ENCODE data around the gene SUFU. TPM values are rescaled to one million over a fixed set of nuclear protein-coding genes. Genes with fewer than 3 reads are reported as not detected.

SUFU gene
- total and polyA plus RNA-seq, 2 experiments from 2014 or later, result 2.8 to 5.6 TPM

DNA sequence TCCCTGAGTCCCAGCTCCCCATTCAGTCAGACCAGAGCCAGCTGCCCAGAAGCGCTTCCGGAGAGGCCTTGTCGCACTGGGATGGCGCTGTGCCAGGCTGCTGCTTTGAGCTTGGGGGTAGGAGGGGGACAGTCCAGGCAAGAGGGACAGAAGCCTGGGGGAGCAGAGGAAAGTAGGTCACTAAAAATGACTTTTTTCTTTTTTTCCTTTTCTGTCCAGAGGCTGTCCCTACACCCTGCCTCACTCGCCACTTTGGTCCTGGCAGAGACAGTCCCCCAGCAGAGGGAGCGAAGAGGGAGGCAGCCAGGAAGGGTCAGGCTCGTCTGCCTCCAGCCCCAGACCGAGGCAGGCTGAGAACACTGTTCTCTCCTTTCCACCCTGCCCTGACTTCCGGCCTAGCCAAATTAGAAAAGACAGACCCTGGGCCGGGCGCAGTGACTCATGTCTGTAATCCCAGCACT lies 124.7 kb downstream of the SUFU start (continued):
- TF ChIP-seq, protein P1, sequence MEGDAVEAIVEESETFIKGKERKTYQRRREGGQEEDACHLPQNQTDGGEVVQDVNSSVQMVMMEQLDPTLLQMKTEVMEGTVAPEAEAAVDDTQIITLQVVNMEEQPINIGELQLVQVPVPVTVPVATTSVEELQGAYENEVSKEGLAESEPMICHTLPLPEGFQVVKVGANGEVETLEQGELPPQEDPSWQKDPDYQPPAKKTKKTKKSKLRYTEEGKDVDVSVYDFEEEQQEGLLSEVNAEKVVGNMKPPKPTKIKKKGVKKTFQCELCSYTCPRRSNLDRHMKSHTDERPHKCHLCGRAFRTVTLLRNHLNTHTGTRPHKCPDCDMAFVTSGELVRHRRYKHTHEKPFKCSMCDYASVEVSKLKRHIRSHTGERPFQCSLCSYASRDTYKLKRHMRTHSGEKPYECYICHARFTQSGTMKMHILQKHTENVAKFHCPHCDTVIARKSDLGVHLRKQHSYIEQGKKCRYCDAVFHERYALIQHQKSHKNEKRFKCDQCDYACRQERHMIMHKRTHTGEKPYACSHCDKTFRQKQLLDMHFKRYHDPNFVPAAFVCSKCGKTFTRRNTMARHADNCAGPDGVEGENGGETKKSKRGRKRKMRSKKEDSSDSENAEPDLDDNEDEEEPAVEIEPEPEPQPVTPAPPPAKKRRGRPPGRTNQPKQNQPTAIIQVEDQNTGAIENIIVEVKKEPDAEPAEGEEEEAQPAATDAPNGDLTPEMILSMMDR (conservative IDR thresholded peaks at IDR 0.05; ENCODE audit: low read depth in 2 of 2), result no peak
- TF ChIP-seq, protein P2, sequence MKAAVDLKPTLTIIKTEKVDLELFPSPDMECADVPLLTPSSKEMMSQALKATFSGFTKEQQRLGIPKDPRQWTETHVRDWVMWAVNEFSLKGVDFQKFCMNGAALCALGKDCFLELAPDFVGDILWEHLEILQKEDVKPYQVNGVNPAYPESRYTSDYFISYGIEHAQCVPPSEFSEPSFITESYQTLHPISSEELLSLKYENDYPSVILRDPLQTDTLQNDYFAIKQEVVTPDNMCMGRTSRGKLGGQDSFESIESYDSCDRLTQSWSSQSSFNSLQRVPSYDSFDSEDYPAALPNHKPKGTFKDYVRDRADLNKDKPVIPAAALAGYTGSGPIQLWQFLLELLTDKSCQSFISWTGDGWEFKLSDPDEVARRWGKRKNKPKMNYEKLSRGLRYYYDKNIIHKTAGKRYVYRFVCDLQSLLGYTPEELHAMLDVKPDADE (IDR thresholded peaks at IDR 0.05), result no peak
- TF ChIP-seq ZNF331 (CRISPR knock-in tag; IDR thresholded peaks at IDR 0.05; ENCODE audit: low read depth) (no peak), ZNF114 (CRISPR knock-in tag; IDR thresholded peaks at IDR 0.05) (no peak), STAT1 (IDR thresholded peaks at IDR 0.05; ENCODE audit: unreplicated experiment) (no peak)

DNA sequence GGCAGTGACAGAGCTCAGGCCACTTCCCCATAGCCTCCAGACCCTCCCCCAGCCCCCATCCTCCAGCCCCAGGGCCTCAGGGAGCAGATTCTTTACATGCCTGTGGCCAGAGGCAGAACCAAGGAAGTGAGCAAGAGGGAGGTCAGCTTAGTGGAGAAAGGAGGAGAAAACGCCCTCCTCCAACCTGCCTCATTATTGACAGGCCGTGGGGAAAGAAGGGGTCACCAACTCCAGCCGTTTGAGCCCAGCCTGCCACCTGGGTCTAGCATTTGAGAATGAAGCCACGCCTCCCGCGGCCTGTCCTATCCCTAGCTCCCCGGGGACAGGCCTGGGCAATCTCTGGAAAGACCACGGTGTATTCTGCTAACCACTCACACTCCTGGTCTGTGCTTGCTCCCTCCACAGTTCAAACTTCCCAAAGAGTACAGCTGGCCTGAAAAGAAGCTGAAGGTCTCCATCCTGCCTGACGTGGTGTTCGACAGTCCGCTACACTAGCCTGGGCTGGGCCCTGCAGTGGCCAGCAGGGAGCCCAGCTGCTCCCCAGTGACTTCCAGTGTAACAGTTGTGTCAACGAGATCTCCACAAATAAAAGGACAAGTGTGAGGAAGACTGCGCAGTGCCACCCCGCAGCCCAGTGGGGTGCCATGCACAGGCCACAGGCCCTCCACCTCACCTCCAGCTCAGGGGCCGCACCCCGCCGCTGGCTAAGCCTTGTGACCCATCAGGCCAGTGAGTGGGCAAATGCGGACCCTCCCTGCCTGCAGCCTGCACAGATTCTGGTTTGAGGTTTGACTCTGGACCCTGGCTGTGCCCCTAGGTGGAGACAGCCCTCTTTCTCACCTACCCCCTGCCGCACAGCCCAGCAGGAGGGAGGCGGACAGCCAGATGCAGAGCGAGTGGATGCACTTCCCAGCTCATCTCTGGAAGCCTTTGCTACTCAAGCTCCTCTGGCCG lies 126.2 kb downstream of the SUFU start:
- DNase-seq (ENCODE audit: low spot score) (peak; percentile 85), ATAC-seq (peak; percentile 40)
- Histone ChIP-seq H3K27ac (ENCODE audit: low read depth) (peak overlapping the region; percentile 97), H3K4me2 (peak overlapping the region; percentile 76), H3F3A (replicated peaks; ENCODE audit: low read depth) (peaks cover 10% of the 10 kb centered on the region), H3K36me3 (ENCODE audit: insufficient read depth) (no peaks in the 10 kb centered on the region), H2AFZ (no peak overlapping the region), H3K27me3 (ENCODE audit: insufficient read depth) (no peaks in the 10 kb centered on the region), H3K79me2 (replicated peaks; ENCODE audit: insufficient read depth) (no peaks in the 10 kb centered on the region), H3K4me1 (ENCODE audit: insufficient read depth) (peaks cover 63% of the 10 kb centered on the region), H3K9me2 (ENCODE audit: insufficient read depth) (no peaks in the 10 kb centered on the region), H4K20me1 (replicated peaks; ENCODE audit: insufficient read depth) (no peaks in the 10 kb centered on the region), H3K4me3 (no peak overlapping the region)
- peak overlapping the region; percentile 3; the same call in 1 of the 3 replicates for H3K4me3 Mint-ChIP-seq
- peak overlapping the region; percentile 97 for H3K27ac Mint-ChIP-seq
- H3K36me3 Mint-ChIP-seq (ENCODE audit: low read depth), result no peaks in the 10 kb centered on the region
- H3K4me1 Mint-ChIP-seq, result peaks cover 90% of the 10 kb centered on the region
- TF ChIP-seq POLR2AphosphoS5 (IDR thresholded peaks at IDR 0.05; ENCODE audit: low read depth), result no peak
- TF ChIP-seq, protein P3, sequence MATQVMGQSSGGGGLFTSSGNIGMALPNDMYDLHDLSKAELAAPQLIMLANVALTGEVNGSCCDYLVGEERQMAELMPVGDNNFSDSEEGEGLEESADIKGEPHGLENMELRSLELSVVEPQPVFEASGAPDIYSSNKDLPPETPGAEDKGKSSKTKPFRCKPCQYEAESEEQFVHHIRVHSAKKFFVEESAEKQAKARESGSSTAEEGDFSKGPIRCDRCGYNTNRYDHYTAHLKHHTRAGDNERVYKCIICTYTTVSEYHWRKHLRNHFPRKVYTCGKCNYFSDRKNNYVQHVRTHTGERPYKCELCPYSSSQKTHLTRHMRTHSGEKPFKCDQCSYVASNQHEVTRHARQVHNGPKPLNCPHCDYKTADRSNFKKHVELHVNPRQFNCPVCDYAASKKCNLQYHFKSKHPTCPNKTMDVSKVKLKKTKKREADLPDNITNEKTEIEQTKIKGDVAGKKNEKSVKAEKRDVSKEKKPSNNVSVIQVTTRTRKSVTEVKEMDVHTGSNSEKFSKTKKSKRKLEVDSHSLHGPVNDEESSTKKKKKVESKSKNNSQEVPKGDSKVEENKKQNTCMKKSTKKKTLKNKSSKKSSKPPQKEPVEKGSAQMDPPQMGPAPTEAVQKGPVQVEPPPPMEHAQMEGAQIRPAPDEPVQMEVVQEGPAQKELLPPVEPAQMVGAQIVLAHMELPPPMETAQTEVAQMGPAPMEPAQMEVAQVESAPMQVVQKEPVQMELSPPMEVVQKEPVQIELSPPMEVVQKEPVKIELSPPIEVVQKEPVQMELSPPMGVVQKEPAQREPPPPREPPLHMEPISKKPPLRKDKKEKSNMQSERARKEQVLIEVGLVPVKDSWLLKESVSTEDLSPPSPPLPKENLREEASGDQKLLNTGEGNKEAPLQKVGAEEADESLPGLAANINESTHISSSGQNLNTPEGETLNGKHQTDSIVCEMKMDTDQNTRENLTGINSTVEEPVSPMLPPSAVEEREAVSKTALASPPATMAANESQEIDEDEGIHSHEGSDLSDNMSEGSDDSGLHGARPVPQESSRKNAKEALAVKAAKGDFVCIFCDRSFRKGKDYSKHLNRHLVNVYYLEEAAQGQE (IDR thresholded peaks at IDR 0.05; ENCODE audit: unreplicated experiment), result no peak
- TF ChIP-seq, protein P2 (IDR thresholded peaks at IDR 0.05), result no peak
- H3K9me3 Mint-ChIP-seq, result no peaks in the 10 kb centered on the region
- peaks cover 28% of the 10 kb centered on the region for H3K27me3 Mint-ChIP-seq (ENCODE audit: insufficient read depth, low read depth, poor library complexity)
